ENCODE data around the gene NDUFA8. TPM values are rescaled to one million over a fixed set of nuclear protein-coding genes. Genes with fewer than 3 reads are reported as not detected.

Gene NDUFA8
- 25.8 and 27.1 TPM in 2 replicates for total RNA-seq

GRCh38 chr9:122159026-122159924 lies at the start of gene NDUFA8, which contains the start of gene MORN5:
TSS of gene NDUFA8 (minus strand) at chr9:122159779. CDS start at chr9:122159677, 102 bp downstream.
TSS of gene MORN5 (plus strand) at chr9:122159908. CDS start at chr9:122159973, 65 bp downstream.

Other genes starting within 250 kb of the NDUFA8 start
- 1.9 and 3.0 TPM in 2 replicates for gene TTLL11, start 66.5 kb downstream of the NDUFA8 start, total RNA-seq
- gene MORN5, start 129 bp upstream of the NDUFA8 start, total RNA-seq, result not detected in 2 replicates
- gene LHX6, start 69.2 kb upstream of the NDUFA8 start, total RNA-seq, result under 0.01 TPM in 1 of 2 replicates, not detected in the other
- 8.0 and 8.5 TPM in 2 replicates for gene RBM18, start 105.1 kb upstream of the NDUFA8 start, total RNA-seq
- 48.0 and 61.0 TPM in 2 replicates for gene MRRF, start 105.1 kb upstream of the NDUFA8 start, total RNA-seq
- 1.9 TPM in 2 replicates for gene PTGS1, start 211.2 kb upstream of the NDUFA8 start, total RNA-seq